ENCODE data around the gene KDELR3.

The KDELR3 gene

GRCh38 chr22:38484244-38484643 is 16.3 kb downstream of the KDELR3 start:
- DNase-seq: no peak

- DNase-seq: no peak
These were observed 17.9 kb downstream of the KDELR3 start for GRCh38 chr22:38485783-38486182.

- no peak for DNase-seq
These were observed 20.1 kb downstream of the KDELR3 start for GRCh38 chr22:38487946-38488345.

- DNase-seq: no peak
These were observed 21.2 kb downstream of the KDELR3 start for GRCh38 chr22:38489142-38489541.

GRCh38 chr22:38489561-38490145 is 21.8 kb downstream of the KDELR3 start:
- no peak for DNase-seq

- no peak for DNase-seq
These were observed 22.6 kb downstream of the KDELR3 start for GRCh38 chr22:38490475-38490874.

GRCh38 chr22:38490915-38491314 is 23.0 kb downstream of the KDELR3 start:
- no peak for DNase-seq

GRCh38 chr22:38491707-38492348 is 23.9 kb downstream of the KDELR3 start:
- no peak for DNase-seq

GRCh38 chr22:38494498-38494897 is 26.6 kb downstream of the KDELR3 start:
- DNase-seq: no peak

GRCh38 chr22:38494939-38495338 is 27.0 kb downstream of the KDELR3 start:
- DNase-seq: no peak

GRCh38 chr22:38497869-38498268 is 30.0 kb downstream of the KDELR3 start:
- DNase-seq: no peak

GRCh38 chr22:38501797-38502672 is 34.1 kb downstream of the KDELR3 start:
- DNase-seq: no peak

- no peak for DNase-seq
These were observed 35.1 kb downstream of the KDELR3 start for GRCh38 chr22:38503021-38503420.

- peak; percentile 62 to 65 for DNase-seq
These were observed 37.0 kb downstream of the KDELR3 start for GRCh38 chr22:38504731-38505540.

- DNase-seq: peak; percentile 62 to 73
These were observed 37.7 kb downstream of the KDELR3 start for GRCh38 chr22:38505541-38506117.

GRCh38 chr22:38506118-38506962 is 38.4 kb downstream of the KDELR3 start, which contains the start of gene DDX17:
TSS of gene DDX17 (minus strand) at chr22:38506311.
- DNase-seq: peak; percentile 93 to 94

GRCh38 chr22:38510416-38510970 is 42.6 kb downstream of the KDELR3 start:
- DNase-seq: no peak

- DNase-seq: peak in 1 of 2 donors; percentile 32
These were observed 45.2 kb downstream of the KDELR3 start for GRCh38 chr22:38513063-38513462.

- DNase-seq: no peak
These were observed 50.7 kb downstream of the KDELR3 start for GRCh38 chr22:38518620-38519019.

- no peak for DNase-seq
These were observed 51.8 kb downstream of the KDELR3 start for GRCh38 chr22:38519453-38520250.
